DMS 273 treated with DMSO at 0.1 percent for 48 hours (cell line): ENCODE data around the gene TMED5.

Source experiments
- DNase-seq: peaks from one replicate; lab custom pipeline; 2025; lab: John Stamatoyannopoulos, UW

TMED5 gene

DNA sequence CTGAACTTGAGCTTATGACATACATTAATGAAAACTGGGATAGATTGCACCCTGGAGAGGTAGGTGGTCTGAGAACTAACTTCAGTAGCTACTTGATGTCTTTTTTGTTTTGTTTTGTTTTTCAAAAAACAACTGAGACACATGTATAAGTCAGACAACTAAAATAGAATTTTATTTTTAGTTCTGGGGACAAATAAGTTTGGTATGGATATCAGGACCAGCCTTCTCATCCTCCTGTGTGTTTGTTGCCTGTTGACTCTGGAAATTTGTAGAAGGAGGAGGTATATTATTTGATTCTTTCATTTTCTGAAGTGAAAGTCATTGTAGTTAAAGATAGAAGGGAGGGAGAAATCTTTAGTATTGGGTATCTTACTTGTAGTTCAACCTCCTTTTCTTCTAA is 59.6 kb downstream of the TMED5 start:
- DNase-seq: no peak

DNA sequence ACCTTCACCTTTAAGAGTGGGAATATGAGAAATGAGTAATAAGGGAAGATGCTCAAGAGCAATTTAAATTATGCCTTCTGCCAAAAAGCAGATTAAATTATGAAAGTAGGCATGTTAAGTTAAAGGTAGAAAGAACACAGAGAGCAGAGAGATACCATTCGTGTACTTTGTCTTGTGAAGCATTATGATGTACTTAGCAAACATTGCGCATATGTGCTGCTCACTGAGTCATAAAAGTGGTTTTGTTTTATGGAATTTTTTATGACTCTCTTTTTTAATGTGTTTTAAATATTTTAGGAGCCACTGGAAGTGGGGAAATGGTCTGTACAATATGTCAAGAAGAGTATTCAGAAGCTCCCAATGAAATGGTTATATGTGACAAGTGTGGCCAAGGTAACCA is 65.8 kb downstream of the TMED5 start:
- no peak for DNase-seq

DNA sequence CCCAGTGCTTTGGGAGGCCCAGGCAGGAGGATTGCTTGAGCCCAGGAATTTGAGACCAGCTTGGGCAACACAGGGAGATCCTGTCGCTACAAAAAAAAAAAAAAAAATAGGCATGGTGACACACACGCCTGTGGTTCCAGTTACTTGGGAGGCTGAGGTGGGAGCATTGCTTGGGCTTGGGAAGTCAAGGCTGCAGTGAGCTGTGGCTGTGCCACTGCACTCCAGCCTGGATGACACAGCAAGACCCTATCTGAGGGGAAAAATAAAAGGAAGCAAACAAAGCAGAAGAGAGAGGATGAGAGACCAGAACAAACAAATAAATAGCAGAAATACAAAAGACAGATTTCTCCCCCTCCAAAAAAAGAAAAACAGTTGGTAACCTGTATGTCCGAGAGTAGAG is 67.1 kb downstream of the TMED5 start:
- no peak for DNase-seq

DNA sequence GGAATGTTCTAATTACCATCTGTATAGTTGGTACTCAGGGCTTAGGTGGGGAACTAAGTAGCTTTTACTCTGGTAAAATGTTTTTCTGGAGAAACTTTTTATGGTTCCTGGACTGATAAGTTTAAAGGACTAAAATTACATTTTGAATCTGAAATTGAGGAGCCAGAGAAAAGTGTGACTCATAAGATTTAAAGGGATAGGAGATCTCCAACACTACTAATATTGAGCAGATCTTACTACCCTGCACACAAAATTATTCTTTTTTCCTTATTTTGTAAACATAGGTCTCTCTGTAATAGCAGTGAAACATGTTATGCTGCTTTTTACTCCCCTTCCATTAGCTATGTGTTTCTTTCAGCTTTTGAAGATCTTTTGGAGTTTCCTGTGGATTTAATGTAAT is 68.7 kb downstream of the TMED5 start:
- DNase-seq: no peak

DNA sequence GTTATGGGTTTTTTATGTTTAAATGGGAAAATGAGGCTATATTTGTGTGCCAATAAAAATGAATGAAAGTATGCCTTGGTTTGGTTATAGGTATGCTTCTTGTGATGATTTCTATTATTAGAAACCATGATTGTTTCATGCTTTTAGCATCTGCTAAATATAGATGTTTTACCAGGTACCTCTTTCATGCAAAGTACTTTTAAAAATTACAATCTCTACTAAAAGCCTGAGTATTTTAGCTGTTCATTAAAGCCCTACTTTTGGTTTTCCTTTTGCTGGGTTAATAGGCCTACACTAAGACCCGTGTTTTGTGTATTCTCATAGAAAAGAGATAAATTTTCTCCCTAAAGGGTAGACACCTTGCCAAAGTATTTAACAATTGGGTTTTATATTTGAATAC is 69.1 kb downstream of the TMED5 start:
- no peak for DNase-seq

DNA sequence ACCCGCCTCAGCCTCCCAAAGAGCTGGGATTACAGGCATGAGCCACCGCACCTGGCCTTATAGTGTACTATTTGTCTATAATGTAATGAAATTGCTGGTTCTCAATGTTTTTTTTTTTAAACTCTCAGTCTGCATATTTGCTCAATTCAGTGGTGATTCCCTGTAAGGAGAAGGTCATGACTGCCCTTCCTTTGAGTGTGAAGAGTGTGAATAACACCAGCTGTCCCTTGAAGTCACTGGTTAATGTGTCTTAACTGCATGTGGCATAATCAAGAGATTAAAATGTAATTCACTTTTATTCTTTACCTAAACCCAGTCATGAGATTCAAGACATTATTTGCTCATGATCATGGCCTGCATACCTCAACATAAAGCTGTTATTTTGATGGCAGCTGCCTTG is 70.6 kb downstream of the TMED5 start:
- DNase-seq: no peak

DNA sequence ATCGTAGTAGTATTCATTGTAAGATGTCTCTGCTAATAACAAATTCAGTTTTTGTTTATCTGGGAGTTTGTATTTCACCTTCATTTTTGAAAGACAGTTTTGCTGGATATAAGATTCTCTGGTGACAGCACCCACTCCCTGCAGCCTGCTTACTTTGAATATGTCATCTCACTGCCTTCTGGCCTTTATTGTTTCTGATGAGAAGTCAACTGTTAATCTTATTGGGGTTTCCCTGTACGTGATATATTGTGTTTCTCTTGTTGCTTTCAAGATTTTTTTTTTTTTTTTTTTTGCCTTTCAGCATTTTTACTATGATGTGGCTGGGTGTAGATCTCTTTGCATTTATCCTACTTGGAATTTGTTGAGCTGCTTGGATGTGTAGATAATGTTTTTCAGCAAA is 71.9 kb downstream of the TMED5 start:
- no peak for DNase-seq

DNA sequence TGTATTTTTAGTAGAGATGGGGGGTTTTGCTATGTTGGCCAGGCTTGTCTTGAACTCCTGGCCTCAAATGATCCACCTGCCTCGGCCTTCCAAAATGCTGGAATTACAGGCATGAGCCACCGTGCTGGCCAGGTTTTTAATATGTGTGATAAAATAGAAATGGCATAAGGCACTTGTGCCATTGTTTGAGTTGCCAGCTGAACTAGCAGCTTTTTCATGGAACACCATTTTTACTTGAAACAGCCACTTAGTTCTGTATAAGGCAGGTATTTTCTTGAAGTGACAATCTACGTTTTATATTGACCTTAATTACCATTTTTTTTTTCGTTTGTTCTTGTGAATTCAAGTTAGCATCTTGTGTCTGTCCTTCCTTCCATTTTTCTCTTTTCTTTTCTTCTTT is 72.8 kb downstream of the TMED5 start:
- no peak for DNase-seq

DNA sequence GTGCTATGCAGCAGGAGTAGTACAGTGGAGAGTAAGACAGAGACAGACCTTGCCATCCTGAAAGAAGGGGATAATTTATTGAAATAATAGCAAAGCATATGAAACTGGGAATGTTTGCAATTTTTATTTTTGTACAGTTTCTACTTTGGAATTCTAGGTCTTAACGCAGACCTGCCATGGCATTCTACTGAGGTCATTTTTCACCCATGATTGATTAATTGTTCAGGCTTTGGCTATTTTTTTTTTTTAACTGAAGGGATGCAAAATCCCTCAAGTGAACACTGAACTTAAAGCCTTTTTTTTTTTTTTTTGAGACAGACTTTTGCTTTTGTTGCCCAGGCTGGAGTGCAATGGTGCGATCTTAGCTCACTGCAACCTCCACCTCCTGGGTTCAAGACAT is 74.0 kb downstream of the TMED5 start:
- DNase-seq: no peak

DNA sequence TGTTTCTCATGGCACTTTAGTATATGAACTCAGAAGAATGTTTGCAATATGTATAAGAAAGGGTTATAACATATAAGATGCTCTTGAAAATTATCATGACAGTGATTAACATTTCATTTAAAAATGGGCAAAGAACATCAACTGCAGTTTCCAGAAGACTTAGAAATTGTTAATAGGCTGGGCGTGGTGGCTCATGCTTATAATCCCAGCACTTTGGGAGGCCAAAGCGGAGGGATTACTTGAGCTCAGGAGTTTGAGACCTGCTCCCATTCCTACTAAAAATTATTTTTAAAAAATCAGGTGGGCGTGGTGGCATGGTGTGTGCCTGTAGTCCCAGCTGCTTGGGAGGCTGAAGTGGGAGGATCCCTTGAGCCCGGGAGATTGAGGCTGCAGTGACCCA is 78.1 kb downstream of the TMED5 start:
- no peak for DNase-seq
